Hematopoietic multipotent progenitor cell treated with erythropoietin and hydrocortisone succinate and interleukin-3 and kit ligand, for 15 days (in vitro differentiated cells): ENCODE measurements around the gene PRKAR1B.
"Not testable (repeated sequence)": the region's sequence is repeated elsewhere in the genome, so short reads cannot be mapped to it uniquely, and the experiment has no call there.

Experiments
- DNase-seq: peaks from one replicate; pipeline ENCODE4 v3.0.0-alpha.2; 2015; ENCODE audit warnings: low spot score

PRKAR1B gene

DNA sequence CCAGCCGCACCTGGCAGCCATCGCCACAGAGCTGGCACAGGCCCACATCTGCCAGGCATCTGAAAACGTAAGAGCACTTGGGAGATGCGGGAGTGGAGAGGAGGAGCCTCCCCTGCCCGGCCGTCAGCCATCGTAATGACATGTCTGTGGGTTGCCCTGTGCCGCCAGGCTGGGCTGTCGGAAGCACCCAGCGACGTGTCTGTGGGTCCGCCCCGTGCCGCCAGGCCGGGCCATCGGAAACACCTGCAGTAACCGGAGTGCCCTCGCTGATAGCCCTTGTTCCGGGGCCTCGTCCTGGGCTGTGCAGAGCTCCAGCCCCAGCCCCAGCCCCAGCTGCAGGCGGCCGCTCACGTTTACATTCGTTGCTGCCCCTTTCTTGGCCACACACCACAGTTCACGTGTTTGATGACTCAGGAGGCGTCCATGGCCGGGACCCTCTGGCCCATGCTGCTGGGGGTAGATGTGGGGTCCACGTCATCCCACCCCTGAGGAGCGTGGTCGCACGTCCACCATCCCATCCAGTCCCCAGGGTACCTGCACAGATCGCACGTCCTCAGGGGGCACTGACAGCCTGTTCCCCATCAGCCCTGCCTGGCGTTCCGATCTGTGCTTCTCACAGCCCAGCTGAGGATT, 30.0 kb upstream of the PRKAR1B start:
- no peak for DNase-seq

DNA sequence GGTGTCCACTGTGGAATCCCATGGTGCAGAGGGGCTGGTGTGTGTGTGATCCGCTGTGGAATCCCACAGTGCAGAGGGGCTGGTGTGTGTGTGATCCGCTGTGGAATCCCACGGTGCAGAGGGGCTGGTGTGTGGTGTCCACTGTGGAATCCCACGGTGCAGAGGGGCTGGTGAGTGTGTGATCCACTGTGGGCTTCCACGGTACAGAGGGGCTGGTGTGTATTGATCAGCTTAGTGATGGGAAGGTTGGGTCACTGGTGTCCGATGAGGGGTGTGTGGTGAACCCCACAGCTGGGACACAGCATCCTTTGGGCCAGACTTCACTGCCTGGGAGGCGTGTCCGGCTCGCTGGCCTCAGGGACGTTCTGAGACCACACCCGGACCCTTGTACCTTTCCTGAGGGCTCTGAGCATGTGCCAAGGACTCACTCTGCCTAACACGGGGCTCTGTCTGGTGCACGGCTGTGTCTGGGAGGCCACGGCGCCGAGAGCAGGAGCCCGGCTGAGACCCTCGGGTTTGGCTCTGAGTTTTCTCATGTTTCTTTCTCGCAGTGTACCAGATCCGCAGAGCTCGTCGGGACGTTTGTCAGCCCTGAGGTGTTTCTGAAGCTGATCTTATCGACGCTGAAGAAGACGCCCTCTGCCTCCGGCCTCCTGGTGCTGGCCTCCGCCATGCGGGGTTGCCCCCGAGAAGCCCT, 29.3 kb upstream of the PRKAR1B start:
- DNase-seq: no peak

DNA sequence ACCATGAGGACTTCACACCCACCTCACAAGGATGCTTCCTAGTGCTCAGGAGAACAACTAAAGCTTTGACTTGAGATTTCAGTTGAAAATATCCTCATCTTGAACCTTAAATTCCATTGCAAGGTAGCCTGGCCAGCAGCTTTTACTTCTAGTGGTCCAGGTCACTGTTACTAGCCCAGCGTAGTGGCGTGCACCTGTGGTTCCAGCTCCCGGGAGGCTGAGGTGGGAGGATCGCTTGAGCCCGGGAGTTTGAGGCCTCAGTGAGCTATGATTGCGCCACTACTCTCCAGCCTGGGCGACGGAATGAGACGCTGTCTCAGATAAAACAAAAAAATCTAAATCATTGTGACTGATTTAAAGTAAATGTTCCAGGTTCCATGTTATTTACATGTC, 28.3 kb upstream of the PRKAR1B start:
- DNase-seq: no peak

DNA sequence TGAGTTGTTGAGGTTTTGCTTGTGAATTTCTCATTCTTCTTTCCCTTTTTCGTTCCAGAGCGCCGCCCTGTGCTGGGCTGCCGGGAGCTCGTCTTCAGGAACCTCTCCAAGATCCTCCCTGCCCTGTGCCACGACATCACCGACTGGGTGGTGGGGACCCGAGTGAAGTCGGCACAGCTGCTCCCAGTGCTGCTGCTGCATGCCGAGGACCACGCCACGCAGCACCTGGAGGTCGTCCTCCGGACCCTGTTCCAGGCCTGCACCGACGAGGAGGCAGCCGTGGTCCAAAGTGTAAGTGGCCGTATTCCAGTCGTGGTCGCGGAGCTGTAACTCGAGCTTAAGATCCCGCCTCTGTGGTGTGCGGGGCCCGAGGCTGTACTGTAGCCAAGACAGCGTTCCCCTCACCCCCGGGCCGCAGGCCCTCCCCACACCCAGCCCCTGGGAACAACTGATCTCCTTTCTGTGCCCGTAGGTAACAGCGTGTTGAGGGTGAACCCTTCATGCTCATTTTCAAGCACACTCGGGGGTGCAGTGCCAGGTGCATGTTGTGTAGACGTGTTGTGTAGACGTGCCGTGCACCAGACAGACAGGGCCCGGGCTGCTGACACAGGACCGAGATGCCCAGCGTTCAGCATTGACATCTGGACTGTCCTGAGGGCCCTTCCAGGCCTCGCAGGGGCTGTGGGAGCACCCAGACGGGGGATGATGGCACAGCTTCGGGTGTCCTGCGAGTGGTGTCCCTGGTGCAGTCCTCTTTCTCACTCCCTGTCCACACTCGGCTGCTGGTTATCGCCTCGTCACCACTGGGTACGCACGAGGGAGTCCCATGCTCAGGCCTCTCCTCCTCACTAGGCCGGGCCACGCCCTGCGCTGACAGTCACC, 27.7 kb upstream of the PRKAR1B start:
- no peak for DNase-seq

DNA sequence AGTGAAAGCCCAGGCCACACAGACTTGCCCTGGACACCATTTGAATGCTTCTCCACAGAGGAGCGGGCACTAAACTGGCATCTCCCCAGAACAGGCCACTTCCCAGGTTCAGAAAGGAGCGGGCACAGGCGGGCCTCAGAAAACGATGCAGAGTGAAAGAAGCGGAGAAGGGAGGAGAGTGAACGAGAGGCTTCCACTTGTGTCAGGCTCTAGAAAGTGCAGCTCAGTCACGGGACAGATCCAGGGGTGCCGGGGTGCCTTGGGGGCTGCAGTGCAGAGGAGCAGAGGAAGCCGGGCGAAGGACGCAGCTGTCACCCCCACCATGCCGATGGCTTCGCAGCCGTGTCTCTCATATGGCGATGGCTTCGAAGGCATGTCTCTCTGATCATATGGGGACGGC, 26.1 kb upstream of the PRKAR1B start:
- DNase-seq: no peak

DNA sequence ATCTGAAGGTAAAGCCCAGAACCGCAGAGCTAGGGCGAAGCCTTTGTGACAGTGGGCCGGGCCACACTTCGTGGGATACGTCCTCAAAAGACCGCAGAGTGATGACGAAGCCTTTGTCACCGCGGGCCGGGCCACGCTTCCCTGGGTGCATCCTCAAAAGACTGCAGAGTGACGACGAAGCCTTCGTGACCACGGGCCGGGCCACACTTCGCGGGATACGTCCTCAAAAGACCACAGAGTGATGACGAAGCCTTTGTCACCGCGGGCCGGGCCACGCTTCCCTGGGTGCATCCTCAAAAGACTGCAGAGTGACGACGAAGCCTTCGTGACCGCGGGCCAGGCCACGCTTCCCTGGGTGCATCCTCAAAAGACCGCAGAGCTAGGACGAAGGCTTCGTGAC, 25.2 kb upstream of the PRKAR1B start:
- not testable (repeated sequence) for DNase-seq

DNA sequence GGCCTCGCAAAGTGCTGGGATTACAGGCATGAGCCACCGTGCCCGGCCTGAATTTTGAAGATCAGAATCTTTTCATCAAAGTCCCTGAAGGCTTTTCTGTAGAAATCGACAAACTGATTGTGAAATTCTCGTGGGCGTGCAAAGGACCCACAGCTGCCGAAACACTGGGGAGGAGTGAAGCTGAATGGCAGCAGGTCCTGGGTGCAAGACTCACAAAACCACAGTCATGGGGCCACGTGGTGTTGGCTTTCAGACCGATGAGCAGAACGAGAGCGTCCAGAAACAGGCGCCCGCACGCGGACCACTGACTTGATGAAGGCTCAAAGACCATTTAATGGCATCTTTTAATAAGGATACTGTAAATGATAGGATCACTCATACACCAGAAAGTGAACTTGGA, 24.7 kb upstream of the PRKAR1B start:
- no peak for DNase-seq

DNA sequence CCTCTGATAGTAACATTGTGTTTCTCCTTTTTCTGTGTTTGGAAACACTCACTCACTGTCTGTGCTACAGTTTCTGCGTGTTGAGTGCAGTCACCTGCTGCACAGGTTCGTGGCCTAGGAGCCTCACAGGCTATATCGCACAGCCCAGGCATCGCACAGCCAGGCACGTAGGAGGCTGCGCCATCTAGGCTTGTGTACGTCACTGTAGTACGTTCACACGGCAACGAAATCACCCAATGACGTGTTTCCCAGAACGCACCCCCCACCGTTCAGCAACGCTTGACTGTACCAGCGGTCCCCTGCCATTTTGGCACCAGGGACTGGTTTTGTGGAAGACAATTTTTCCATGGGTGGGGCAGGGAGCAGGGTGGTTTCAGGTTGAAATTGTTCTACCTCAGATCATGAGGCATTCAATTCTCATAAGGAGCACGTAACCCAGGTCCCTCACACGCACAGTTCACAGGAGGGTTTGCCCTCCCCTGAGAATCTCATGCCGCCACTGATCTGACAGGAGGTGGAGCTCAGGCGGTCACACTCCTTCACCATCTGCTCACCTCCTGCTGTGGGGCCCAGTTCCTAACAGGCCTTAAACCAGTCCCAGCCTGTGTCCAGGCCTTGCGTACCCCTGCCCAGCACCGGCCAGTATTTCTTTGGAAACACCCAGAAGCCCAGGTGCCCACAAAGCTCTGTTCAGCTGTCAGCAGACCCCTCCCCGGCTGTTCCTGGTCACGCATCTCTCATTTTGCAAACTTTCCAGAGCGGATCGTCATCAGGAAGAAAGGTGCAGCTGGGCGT, 23.2 kb upstream of the PRKAR1B start:
- DNase-seq: no peak

DNA sequence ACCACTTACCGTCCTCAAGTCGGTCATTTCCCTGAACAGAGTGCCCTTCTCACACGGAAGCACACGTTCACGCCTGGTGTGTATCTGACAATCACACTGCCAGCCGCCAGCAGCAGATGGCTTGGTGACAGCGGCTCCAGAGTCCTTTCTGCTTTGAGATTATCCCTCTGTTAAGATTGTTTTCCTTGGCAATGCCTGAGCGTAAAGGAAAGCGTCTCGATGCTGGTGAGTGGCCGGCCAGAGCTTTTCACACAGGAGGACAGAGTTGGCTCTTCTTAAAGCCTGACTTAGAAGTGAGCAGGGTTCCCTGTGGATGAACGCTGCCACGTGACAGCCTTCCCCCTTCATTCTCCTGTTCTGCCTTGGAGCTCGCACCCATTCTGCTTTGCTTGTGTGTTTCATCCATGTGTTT, 22.1 kb upstream of the PRKAR1B start:
- DNase-seq: no peak

DNA sequence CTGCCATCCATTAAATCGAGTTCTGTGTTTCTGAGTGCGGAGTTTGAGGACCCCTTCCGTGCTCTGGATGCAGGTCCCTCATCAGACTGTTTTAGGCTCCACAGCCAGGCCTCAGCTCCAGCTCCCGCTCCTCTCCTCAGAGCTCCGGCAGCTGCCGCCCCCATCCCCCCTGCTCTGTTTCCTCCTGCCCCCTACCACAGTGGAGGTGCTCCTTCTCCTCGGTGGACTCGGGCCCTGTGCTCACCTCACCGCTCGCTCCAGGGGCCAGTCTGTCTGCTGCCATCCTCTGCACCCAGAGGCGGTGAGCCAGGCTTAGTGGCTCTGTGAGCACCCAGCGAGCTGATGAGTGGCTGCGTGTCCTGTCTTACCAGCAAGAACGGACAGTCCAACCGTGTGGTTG, 21.4 kb upstream of the PRKAR1B start:
- DNase-seq: no peak

DNA sequence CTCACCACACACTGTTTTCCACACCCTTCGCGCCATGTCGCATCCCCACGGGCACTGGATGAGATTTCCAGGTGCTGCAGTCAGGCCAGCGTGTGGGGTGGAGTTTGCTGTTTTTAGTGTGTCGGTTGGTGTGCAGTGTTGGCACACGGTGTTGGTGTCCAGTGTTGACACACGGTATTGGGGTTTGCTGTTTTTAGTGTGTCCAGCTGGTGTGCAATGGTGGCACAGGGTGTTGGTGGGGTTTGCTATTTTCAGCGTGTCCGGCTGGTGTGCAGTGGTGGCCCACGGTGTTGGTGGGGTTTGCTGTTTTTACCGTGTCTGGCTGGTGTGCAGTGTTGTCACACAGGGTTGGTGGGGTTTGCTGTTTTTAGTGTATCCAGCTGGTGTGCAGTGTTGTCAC, 20.1 kb upstream of the PRKAR1B start:
- DNase-seq: no peak

DNA sequence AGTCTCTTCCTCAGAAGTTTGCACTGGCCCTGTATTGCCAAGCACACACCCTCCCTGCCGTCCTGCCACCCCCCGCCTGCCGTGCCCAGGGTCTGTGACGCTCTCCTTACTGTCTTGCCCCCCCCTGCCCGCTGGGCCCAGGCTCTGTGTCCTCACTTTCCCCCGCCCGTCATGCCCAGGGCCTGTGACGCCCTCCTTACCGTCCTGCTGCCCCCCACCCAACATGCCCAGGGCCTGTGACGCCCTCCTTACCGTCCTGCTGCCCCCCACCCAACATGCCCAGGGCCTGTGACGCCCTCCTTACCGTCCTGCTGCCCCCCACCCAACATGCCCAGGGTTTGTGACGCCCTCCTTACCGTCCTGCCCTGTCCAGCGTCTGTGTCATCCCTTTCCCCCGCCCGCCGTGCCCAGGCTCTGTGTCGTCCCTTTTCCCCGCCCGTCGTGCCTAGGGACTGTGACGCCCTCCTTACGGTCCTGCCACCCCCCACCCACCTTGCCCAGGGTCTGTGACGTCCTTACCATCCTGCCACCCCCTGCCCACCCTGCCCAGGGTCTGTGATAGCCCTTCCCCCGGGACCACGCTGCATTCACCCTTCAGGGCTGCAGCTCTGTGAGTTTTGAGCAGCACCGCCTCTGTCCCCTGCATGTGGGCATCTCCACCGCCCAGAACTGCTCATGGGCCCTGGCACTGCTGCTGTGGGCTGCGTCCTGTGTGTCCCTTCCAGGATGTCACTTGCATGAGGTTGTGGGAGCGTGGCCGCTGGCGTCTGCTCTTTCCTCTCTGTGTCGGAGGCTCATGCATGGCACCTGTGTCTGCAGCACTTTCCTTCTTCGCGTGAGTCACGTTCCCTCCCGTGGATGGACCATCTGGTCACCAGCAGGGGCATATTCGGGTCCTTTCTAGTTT, 19.3 kb upstream of the PRKAR1B start:
- DNase-seq: no peak

DNA sequence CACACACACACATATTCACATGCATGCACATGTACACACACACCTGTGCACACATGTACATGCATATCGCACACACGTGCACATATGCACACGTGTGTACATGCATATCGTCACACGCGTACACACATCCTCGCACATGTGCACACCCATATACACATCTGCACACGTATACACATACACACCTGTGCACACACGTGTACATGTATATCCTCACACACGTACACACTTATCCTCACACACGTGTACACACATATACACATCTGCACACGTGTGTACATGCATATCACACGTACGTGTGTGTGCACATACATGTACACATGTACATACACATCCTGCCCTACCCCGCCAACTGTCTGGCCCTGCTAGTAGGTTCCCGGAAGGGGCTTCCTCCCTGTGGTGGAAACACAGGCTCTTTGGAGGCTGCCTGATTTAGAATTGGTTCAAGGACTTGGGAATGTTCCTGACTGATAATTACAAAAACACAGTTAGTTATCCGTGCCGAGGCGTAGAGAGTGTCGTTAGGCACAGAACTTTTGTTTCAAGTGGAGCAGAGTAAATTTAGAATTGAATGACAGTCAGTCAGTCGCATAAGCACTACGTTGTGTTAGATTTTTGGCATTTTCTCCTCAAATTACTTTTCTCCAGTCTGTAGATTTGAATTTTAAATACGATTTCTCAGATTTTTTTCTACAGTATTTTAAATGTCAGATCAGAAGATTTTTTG, 18.5 kb upstream of the PRKAR1B start:
- DNase-seq: no peak

DNA sequence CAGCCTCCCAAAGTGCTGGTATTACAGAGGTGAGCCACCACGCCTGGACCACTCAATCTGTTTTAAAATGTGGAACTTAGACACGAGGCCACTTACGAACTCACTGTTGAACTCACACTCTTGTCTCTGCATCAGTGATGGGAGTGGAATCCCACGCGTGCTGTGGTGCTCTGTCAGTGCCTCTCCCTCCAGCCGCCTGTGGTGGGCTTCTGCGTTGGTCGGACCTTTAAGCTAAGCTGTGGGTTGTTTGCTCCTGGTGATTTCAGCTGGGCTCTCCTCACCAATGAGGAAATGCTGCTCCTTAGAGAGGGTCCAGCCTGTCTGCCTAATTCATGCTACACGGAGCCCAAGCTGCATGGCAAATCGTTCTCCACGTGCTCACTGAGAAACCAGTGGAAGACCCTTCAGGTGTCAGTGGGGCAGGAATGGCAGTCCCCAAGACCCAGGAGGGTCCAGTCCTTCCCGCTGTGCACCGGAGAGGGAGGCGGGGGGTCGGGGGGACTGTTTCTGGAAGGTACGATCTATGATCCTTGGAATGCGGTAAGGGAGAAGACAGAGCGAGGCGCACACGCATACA, 17.9 kb upstream of the PRKAR1B start:
- no peak for DNase-seq

DNA sequence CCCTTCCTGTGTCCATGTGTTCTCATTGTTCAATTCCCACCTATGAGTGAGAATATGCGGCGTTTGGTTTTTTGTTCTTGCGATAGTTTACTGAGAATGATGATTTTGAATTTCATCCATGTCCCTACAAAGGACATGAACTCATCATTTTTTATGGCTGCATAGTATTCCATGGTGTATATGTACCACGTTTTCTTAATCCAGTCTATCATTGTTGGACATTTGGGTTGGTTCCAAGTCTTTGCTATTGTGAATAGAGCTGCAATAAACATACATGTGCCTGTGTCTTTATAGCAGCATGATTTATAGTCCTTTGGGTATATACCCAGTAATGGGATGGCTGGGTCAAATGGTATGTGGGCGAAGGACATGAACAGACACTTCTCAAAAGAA, 17.0 kb upstream of the PRKAR1B start:
- not testable (repeated sequence) for DNase-seq

DNA sequence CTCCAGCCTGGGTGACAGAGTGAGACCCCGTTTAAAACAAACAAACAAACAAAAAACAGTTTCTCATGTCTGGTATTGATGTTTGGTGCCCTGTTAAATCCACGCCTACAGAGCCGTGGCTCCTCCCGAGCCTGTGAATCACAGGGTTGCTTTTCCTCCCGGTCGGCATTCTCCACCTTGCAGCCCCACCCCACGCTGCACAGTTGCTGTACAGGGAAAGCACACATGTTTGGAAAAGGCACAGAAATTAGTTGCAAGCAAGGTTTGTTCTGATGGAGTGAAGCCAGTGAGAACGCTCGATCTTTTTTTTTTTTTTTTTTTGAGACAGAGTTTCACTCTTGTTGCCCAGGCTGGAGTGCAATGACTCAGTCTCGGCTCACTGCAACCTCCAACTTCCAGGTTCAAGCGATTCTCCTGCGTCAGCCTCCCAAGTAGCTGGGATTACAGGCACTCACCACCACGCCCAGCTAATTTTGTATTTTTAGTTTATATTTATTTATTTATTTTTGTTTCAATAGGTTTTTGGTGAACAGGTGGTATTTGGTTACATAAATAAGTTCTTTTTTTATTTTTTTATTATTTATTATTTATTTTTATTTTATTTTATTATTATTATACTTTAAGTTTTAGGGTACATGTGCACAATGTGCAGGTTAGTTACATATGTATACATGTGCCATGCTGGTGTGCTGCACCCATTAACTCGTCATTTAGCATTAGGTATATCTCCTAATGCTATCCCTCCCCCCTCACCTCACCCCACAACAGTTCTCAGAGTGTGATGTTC, 16.5 kb upstream of the PRKAR1B start:
- not testable (repeated sequence) for DNase-seq

DNA sequence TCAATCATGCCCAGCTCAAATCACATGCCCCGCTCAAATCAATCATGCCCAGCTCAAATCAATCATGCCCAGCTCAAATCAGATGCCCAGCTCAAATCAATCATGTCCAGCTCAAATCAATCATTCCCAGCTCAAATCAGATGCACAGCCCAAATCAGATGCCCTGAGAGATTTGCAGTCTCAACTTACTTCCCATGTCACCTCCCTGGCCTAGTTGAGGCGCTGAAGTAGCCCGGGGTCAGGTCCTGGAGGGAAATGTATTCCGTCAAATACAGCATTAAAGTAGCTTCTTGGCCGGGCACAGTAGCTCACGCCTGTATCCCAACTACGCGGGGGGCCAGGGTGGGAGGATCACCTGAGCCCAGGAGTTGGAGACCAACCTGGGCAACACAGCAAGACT, 15.7 kb upstream of the PRKAR1B start:
- DNase-seq: no peak

DNA sequence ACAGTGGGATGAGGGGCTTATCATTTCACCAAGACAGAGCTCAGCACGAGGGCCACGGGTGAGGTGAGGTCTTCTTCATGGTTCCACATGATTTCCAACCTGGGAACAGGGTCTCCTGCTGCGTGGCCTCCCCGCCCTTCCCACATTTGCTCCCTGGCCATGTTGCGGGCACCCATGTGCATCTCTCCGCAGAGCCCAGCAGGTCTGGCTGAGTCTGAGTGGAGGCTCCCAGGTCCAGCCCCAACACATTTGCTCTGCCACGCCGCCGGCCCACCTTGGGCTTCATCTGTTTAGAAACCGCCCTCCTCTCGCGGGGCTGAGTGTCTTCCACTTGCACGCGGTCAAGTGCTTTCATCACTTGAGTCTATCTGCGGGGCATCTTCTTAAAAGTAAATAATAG, 14.8 kb upstream of the PRKAR1B start:
- DNase-seq: no peak

DNA sequence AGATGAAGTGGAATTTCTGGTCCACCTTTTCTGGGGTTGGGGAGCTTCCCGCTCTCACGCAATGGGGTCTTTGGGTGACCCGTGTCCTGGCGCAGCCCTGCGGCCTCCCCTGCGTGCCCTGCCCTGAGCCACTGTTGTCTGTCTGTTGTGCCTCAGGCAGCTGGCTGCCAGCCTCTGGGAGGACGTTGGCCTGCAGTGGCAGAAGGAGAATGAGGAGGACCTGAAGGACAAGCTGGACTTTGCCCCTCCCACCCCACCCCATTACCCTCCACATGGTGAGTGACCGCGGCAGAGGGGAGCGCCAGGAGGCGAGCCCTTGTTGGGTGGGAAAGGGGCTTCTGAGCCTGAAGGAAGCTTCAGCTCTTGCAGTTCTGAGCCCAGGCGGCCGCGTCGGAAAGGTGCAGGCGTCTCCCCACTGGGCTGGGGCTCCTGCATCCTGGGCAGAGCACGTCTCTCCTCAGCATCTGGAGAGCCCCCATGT, 14.2 kb upstream of the PRKAR1B start:
- no peak for DNase-seq
